ENCODE data around the gene SMIM10L2A. TPM values are rescaled to one million over a fixed set of nuclear protein-coding genes. Genes with fewer than 3 reads are reported as not detected.

The SMIM10L2A gene
- total and polyA plus RNA-seq, 10 of the 15 experiments (the other 5 are each of a cell fraction or from before 2014, with no cell fraction given): 0.02 to 0.05 (median 0.03) TPM; not detected in 7

- Histone ChIP-seq H2AFZ (ENCODE audit: control insufficient read depth, low read depth, low read length) (no peak overlapping the region), H3K9me3 (replicated peaks; ENCODE audit: control insufficient read depth, insufficient read depth, low read length) (no peaks in the 10 kb centered on the region; the same call in 2 of the 3 replicates), H3K27me3 (replicated peaks in 1 of 2; ENCODE audit: control insufficient read depth in 2 of 2, insufficient read depth in 2 of 2, low read length in 1 of 2) (no peaks in the 10 kb centered on the region), H3K4me2 (ENCODE audit: control insufficient read depth, insufficient read depth) (no peak overlapping the region), H4K20me1 (ENCODE audit: control insufficient read depth, insufficient read depth) (no peaks in the 10 kb centered on the region), H3K79me2 (ENCODE audit: control insufficient read depth, insufficient read depth, low read length) (no peaks in the 10 kb centered on the region), H3K9ac (ENCODE audit: control insufficient read depth, insufficient read depth, low read length) (no peak overlapping the region), H3K4me1 (ENCODE audit: control insufficient read depth, insufficient read depth, low read length) (no peaks in the 10 kb centered on the region; the same call in 1 of the 2 replicates), H3K36me3 (ENCODE audit: control insufficient read depth in 2 of 2, insufficient read depth in 2 of 2, low read length in 1 of 2) (no peaks in the 10 kb centered on the region), H3K27ac (ENCODE audit: control insufficient read depth, insufficient read depth) (no peak overlapping the region), H3K4me3 (no peak overlapping the region)
- ATAC-seq: no peak
- intact Hi-C loops (cut with micrococcal nuclease; ENCODE audit: unreplicated experiment) (no loop called here), in situ Hi-C loops (cut with MboI) (no loop called here)
- SMC1A ChIA-PET (ENCODE audit: uncharacterized antibody, unreplicated experiment): no interaction called here
- POLR2A ChIA-PET: no interaction called here
- TF ChIP-seq ZZZ3 (IDR thresholded peaks at IDR 0.05; ENCODE audit: control insufficient read depth, insufficient read length, low read depth): no peak
- TF ChIP-seq, protein P1, sequence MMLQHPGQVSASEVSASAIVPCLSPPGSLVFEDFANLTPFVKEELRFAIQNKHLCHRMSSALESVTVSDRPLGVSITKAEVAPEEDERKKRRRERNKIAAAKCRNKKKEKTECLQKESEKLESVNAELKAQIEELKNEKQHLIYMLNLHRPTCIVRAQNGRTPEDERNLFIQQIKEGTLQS (IDR thresholded peaks at IDR 0.05; ENCODE audit: borderline replicate concordance, extremely low read depth, low read depth, low read length): no peak
- TF ChIP-seq, protein P2, sequence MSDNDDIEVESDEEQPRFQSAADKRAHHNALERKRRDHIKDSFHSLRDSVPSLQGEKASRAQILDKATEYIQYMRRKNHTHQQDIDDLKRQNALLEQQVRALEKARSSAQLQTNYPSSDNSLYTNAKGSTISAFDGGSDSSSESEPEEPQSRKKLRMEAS (IDR thresholded peaks at IDR 0.05; ENCODE audit: low read depth, low read length): no peak
- no peak for TF ChIP-seq ZNF217 (IDR thresholded peaks at IDR 0.05)
- no peak for TF ChIP-seq MEF2A (IDR thresholded peaks at IDR 0.05; ENCODE audit: insufficient read depth, low read depth, low read length)
- TF ChIP-seq ZNF384 (IDR thresholded peaks at IDR 0.05; ENCODE audit: borderline replicate concordance, low read depth, low read length): no peak
- TF ChIP-seq YBX1 (IDR thresholded peaks at IDR 0.05): no peak
- no peak for TF ChIP-seq TARDBP (IDR thresholded peaks at IDR 0.05; ENCODE audit: borderline replicate concordance)
- TF ChIP-seq, protein P3, sequence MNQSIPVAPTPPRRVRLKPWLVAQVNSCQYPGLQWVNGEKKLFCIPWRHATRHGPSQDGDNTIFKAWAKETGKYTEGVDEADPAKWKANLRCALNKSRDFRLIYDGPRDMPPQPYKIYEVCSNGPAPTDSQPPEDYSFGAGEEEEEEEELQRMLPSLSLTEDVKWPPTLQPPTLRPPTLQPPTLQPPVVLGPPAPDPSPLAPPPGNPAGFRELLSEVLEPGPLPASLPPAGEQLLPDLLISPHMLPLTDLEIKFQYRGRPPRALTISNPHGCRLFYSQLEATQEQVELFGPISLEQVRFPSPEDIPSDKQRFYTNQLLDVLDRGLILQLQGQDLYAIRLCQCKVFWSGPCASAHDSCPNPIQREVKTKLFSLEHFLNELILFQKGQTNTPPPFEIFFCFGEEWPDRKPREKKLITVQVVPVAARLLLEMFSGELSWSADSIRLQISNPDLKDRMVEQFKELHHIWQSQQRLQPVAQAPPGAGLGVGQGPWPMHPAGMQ (IDR thresholded peaks at IDR 0.05; ENCODE audit: borderline replicate concordance): no peak
- TF ChIP-seq BCL11A (IDR thresholded peaks at IDR 0.05; ENCODE audit: low read depth, low read length): no peak
- TF ChIP-seq POU2F2 (IDR thresholded peaks at IDR 0.05; ENCODE audit: borderline replicate concordance, low read depth, low read length): no peak
- TF ChIP-seq, protein P4, sequence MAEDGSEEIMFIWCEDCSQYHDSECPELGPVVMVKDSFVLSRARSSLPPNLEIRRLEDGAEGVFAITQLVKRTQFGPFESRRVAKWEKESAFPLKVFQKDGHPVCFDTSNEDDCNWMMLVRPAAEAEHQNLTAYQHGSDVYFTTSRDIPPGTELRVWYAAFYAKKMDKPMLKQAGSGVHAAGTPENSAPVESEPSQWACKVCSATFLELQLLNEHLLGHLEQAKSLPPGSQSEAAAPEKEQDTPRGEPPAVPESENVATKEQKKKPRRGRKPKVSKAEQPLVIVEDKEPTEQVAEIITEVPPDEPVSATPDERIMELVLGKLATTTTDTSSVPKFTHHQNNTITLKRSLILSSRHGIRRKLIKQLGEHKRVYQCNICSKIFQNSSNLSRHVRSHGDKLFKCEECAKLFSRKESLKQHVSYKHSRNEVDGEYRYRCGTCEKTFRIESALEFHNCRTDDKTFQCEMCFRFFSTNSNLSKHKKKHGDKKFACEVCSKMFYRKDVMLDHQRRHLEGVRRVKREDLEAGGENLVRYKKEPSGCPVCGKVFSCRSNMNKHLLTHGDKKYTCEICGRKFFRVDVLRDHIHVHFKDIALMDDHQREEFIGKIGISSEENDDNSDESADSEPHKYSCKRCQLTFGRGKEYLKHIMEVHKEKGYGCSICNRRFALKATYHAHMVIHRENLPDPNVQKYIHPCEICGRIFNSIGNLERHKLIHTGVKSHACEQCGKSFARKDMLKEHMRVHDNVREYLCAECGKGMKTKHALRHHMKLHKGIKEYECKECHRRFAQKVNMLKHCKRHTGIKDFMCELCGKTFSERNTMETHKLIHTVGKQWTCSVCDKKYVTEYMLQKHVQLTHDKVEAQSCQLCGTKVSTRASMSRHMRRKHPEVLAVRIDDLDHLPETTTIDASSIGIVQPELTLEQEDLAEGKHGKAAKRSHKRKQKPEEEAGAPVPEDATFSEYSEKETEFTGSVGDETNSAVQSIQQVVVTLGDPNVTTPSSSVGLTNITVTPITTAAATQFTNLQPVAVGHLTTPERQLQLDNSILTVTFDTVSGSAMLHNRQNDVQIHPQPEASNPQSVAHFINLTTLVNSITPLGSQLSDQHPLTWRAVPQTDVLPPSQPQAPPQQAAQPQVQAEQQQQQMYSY (CRISPR knock-in tag; IDR thresholded peaks at IDR 0.05): no peak
- TF ChIP-seq GABPA (IDR thresholded peaks at IDR 0.05; ENCODE audit: low read depth): no peak
- 46% methylated on average over 4 of the region's 4 CpGs for WGBS (ENCODE audit: insufficient coverage, insufficient replicate concordance, low lambda C conversion rate, missing lambda C conversion rate)
- no peak for DNase-seq (ENCODE audit: low read depth, low spot score)
- no TSS peak for BruUV-seq (replicated peaks)
- RAD21 ChIA-PET (ENCODE audit: unreplicated experiment): no interaction called here
- FAIRE-seq: no peak
- CTCF ChIA-PET: no interaction called here
Measured at GRCh38 chrX:135416546-135416945, 5.2 kb upstream of the SMIM10L2A start.
